Measurements from ENCODE around the gene NAPA. TPM values are rescaled to one million over a fixed set of nuclear protein-coding genes. Genes with fewer than 3 reads are reported as not detected.

The NAPA gene
- total and polyA plus RNA-seq, 10 of the 15 experiments (the other 5 are each of a cell fraction or from before 2014, with no cell fraction given): 8.2 to 193 (median 102) TPM

DNA sequence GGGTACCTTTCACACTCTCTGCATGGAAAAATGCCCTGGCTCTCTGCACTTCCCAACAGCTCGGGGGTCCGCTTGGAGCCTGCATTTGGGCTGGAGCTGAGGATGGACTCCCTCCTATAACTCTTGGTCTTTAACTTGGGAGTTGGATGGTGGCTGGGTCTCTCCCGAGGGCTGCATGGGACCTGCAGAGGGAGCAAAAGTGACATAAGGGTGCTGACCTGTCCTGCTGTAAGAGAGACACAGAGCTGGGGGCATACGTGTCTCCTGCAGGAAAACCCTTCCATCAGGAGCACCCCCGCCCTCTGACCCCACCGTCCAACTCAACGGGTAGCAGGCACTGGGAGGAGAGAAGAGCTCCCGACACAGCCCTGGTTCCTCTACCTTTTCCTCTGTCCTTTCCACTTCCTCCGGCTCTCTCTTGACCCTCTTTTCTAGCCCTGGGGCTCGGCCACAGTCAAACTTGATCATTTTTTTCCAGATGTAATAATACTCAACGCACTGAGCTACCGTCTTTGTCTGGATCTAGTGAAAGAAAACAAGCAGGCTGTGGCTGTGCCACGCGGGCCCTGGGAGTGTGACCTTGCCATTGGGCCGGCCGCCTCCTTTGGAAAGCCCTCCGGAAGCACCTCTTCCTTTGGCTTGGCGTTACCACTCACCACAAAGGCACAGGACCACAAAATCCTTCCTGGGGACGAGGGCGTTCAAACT lies 6.8 kb upstream of the NAPA start:
- no peak overlapping the region for H3K4me2 ChIP-seq (ENCODE audit: control insufficient read depth, insufficient read depth)
- H3K4me3 ChIP-seq: no peak overlapping the region
- no peaks in the 10 kb centered on the region; the same call in 1 of the 2 replicates for H4K20me1 ChIP-seq (ENCODE audit: control insufficient read depth, insufficient read depth)
- ChIA-PET RAD21 (ENCODE audit: unreplicated experiment) (no interaction called here), SMC1A (ENCODE audit: uncharacterized antibody, unreplicated experiment) (no interaction called here), POLR2A (interaction anchor here (0.5 kb wide), 1 partner anchor 18 kb away, joined by 3 read pairs; no protein-coding TSS in a partner anchor), CTCF (interaction anchor here (0.6 to 2.8 kb wide), 4 partner anchors 19 to 215 kb away, joined by 4 to 7 read pairs (median 4); no protein-coding TSS in a partner anchor)
- no peaks in the 10 kb centered on the region; a peak in 1 of 4 replicates for H3K27me3 ChIP-seq (replicated peaks in 1 of 2; ENCODE audit: control insufficient read depth in 2 of 2, insufficient read depth in 2 of 2, low read length in 1 of 2)
- no peaks in the 10 kb centered on the region for H3K36me3 ChIP-seq (ENCODE audit: control insufficient read depth in 2 of 2, insufficient read depth in 2 of 2, low read length in 1 of 2)
- H2AFZ ChIP-seq (ENCODE audit: control insufficient read depth, low read depth, low read length): no peak overlapping the region
- no peak overlapping the region for H3K9ac ChIP-seq (ENCODE audit: control insufficient read depth, insufficient read depth, low read length)
- FAIRE-seq (no peak), ATAC-seq (no peak), DNase-seq (ENCODE audit: low read depth, low spot score) (no peak)
- in situ Hi-C loops (cut with MboI) (no loop called here), intact Hi-C loops (cut with micrococcal nuclease; ENCODE audit: unreplicated experiment) (no loop called here)
- no TSS peak for BruUV-seq (replicated peaks)
- peaks cover 23% of the 10 kb centered on the region for H3K4me1 ChIP-seq (ENCODE audit: control insufficient read depth, insufficient read depth, low read length)
- H3K27ac ChIP-seq (ENCODE audit: control insufficient read depth, insufficient read depth): no peak overlapping the region
- no peaks in the 10 kb centered on the region for H3K79me2 ChIP-seq (ENCODE audit: control insufficient read depth, insufficient read depth, low read length)
- no peaks in the 10 kb centered on the region; the same call in 2 of the 3 replicates for H3K9me3 ChIP-seq (replicated peaks; ENCODE audit: control insufficient read depth, insufficient read depth, low read length)
- 42% methylated on average over 20 of the region's 20 CpGs for WGBS (ENCODE audit: insufficient coverage, insufficient replicate concordance, low lambda C conversion rate, missing lambda C conversion rate)
- TF ChIP-seq, protein P1, sequence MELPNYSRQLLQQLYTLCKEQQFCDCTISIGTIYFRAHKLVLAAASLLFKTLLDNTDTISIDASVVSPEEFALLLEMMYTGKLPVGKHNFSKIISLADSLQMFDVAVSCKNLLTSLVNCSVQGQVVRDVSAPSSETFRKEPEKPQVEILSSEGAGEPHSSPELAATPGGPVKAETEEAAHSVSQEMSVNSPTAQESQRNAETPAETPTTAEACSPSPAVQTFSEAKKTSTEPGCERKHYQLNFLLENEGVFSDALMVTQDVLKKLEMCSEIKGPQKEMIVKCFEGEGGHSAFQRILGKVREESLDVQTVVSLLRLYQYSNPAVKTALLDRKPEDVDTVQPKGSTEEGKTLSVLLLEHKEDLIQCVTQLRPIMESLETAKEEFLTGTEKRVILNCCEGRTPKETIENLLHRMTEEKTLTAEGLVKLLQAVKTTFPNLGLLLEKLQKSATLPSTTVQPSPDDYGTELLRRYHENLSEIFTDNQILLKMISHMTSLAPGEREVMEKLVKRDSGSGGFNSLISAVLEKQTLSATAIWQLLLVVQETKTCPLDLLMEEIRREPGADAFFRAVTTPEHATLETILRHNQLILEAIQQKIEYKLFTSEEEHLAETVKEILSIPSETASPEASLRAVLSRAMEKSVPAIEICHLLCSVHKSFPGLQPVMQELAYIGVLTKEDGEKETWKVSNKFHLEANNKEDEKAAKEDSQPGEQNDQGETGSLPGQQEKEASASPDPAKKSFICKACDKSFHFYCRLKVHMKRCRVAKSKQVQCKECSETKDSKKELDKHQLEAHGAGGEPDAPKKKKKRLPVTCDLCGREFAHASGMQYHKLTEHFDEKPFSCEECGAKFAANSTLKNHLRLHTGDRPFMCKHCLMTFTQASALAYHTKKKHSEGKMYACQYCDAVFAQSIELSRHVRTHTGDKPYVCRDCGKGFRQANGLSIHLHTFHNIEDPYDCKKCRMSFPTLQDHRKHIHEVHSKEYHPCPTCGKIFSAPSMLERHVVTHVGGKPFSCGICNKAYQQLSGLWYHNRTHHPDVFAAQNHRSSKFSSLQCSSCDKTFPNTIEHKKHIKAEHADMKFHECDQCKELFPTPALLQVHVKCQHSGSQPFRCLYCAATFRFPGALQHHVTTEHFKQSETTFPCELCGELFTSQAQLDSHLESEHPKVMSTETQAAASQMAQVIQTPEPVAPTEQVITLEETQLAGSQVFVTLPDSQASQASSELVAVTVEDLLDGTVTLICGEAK (IDR thresholded peaks at IDR 0.05; ENCODE audit: borderline replicate concordance): no peak
- TF ChIP-seq, protein P2, sequence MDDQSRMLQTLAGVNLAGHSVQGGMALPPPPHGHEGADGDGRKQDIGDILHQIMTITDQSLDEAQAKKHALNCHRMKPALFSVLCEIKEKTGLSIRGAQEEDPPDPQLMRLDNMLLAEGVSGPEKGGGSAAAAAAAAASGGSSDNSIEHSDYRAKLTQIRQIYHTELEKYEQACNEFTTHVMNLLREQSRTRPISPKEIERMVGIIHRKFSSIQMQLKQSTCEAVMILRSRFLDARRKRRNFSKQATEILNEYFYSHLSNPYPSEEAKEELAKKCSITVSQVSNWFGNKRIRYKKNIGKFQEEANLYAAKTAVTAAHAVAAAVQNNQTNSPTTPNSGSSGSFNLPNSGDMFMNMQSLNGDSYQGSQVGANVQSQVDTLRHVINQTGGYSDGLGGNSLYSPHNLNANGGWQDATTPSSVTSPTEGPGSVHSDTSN (IDR thresholded peaks at IDR 0.05; ENCODE audit: insufficient replicate concordance, low read depth, low read length): no peak
- TF ChIP-seq IRF4 (IDR thresholded peaks at IDR 0.05; ENCODE audit: low read depth, low read length): no peak
- TF ChIP-seq, protein P3, sequence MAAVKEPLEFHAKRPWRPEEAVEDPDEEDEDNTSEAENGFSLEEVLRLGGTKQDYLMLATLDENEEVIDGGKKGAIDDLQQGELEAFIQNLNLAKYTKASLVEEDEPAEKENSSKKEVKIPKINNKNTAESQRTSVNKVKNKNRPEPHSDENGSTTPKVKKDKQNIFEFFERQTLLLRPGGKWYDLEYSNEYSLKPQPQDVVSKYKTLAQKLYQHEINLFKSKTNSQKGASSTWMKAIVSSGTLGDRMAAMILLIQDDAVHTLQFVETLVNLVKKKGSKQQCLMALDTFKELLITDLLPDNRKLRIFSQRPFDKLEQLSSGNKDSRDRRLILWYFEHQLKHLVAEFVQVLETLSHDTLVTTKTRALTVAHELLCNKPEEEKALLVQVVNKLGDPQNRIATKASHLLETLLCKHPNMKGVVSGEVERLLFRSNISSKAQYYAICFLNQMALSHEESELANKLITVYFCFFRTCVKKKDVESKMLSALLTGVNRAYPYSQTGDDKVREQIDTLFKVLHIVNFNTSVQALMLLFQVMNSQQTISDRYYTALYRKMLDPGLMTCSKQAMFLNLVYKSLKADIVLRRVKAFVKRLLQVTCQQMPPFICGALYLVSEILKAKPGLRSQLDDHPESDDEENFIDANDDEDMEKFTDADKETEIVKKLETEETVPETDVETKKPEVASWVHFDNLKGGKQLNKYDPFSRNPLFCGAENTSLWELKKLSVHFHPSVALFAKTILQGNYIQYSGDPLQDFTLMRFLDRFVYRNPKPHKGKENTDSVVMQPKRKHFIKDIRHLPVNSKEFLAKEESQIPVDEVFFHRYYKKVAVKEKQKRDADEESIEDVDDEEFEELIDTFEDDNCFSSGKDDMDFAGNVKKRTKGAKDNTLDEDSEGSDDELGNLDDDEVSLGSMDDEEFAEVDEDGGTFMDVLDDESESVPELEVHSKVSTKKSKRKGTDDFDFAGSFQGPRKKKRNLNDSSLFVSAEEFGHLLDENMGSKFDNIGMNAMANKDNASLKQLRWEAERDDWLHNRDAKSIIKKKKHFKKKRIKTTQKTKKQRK (IDR thresholded peaks at IDR 0.05; ENCODE audit: low read depth, low read length): no peak
- TF ChIP-seq CBFB (IDR thresholded peaks at IDR 0.05; ENCODE audit: low read depth): no peak
- no peak for TF ChIP-seq CEBPB (IDR thresholded peaks at IDR 0.05; ENCODE audit: borderline replicate concordance in 1 of 2, low read depth in 2 of 2, low read length in 2 of 2)
- TF ChIP-seq, protein P4, sequence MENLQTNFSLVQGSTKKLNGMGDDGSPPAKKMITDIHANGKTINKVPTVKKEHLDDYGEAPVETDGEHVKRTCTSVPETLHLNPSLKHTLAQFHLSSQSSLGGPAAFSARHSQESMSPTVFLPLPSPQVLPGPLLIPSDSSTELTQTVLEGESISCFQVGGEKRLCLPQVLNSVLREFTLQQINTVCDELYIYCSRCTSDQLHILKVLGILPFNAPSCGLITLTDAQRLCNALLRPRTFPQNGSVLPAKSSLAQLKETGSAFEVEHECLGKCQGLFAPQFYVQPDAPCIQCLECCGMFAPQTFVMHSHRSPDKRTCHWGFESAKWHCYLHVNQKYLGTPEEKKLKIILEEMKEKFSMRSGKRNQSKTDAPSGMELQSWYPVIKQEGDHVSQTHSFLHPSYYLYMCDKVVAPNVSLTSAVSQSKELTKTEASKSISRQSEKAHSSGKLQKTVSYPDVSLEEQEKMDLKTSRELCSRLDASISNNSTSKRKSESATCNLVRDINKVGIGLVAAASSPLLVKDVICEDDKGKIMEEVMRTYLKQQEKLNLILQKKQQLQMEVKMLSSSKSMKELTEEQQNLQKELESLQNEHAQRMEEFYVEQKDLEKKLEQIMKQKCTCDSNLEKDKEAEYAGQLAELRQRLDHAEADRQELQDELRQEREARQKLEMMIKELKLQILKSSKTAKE (IDR thresholded peaks at IDR 0.05; ENCODE audit: low read depth, poor library complexity, severe bottlenecking): no peak
- TF ChIP-seq SIN3A (IDR thresholded peaks at IDR 0.05; ENCODE audit: low read depth, low read length): no peak
- TF ChIP-seq TCF7 (IDR thresholded peaks at IDR 0.05; ENCODE audit: borderline replicate concordance): no peak
- no peak for TF ChIP-seq DPF2 (IDR thresholded peaks at IDR 0.05)
- no peak for TF ChIP-seq ZNF274 (IDR thresholded peaks at IDR 0.05; ENCODE audit: insufficient read depth, insufficient read length)
- no peak for TF ChIP-seq PML (IDR thresholded peaks at IDR 0.05; ENCODE audit: low read length)
- TF ChIP-seq JUND (IDR thresholded peaks at IDR 0.05; ENCODE audit: low read depth, low read length): no peak

All from GM12878 (cell line).